ENCODE measurements around the gene P2RX6. TPM values are rescaled to one million over a fixed set of nuclear protein-coding genes. Genes with fewer than 3 reads are reported as not detected.
"Not testable (repeated sequence)": the region's sequence is repeated elsewhere in the genome, so short reads cannot be mapped to it uniquely, and the experiment has no call there.

Gene P2RX6
- total RNA-seq, 1 donor from 2014 or later, result 0.18 TPM

- H3K4me3 Mint-ChIP-seq; H3K9me3 Mint-ChIP-seq; H3K4me1 Mint-ChIP-seq (ENCODE audit: low read depth); DNase-seq (ENCODE audit: low spot score); intact Hi-C loops (cut with micrococcal nuclease); H3K27ac Mint-ChIP-seq; H3K36me3 Mint-ChIP-seq (ENCODE audit: low read depth); H3K27me3 Mint-ChIP-seq (ENCODE audit: insufficient read depth): not testable (repeated sequence)
These were observed 56.8 kb downstream of the P2RX6 start for GRCh38 chr22:21071796-21072195.

GRCh38 chr22:21073023-21073422 is 58.1 kb downstream of the P2RX6 start:
- H3K27me3 Mint-ChIP-seq (ENCODE audit: insufficient read depth), result peaks cover 4% of the 10 kb centered on the region
- H3K36me3 Mint-ChIP-seq (ENCODE audit: low read depth), result no peaks in the 10 kb centered on the region
- H3K4me1 Mint-ChIP-seq (ENCODE audit: low read depth), result no peaks in the 10 kb centered on the region
- H3K4me3 Mint-ChIP-seq, result no peak overlapping the region
- DNase-seq (ENCODE audit: low spot score), result no peak
- H3K27ac Mint-ChIP-seq, result no peak overlapping the region
- intact Hi-C loops (cut with micrococcal nuclease), result no loop called here
- H3K9me3 Mint-ChIP-seq, result no peaks in the 10 kb centered on the region

- no peak for DNase-seq (ENCODE audit: low spot score)
- Mint-ChIP-seq H3K4me1 (ENCODE audit: low read depth) (no peaks in the 10 kb centered on the region), H3K9me3 (no peaks in the 10 kb centered on the region), H3K27ac (no peak overlapping the region), H3K4me3 (no peak overlapping the region), H3K27me3 (ENCODE audit: insufficient read depth) (peaks cover 4% of the 10 kb centered on the region), H3K36me3 (ENCODE audit: low read depth) (no peaks in the 10 kb centered on the region)
- intact Hi-C loops (cut with micrococcal nuclease), result no loop called here
These were observed 58.5 kb downstream of the P2RX6 start for GRCh38 chr22:21073482-21073881.

- DNase-seq (ENCODE audit: low spot score), result no peak
- H3K36me3 Mint-ChIP-seq (ENCODE audit: low read depth), result no peaks in the 10 kb centered on the region
- no peak overlapping the region for H3K4me3 Mint-ChIP-seq
- peaks cover 3% of the 10 kb centered on the region for H3K27me3 Mint-ChIP-seq (ENCODE audit: insufficient read depth)
- H3K27ac Mint-ChIP-seq, result no peak overlapping the region
- H3K9me3 Mint-ChIP-seq, result no peaks in the 10 kb centered on the region
- H3K4me1 Mint-ChIP-seq (ENCODE audit: low read depth), result no peaks in the 10 kb centered on the region
- intact Hi-C loops (cut with micrococcal nuclease), result no loop called here
These were observed 59.2 kb downstream of the P2RX6 start for GRCh38 chr22:21074102-21074715.

GRCh38 chr22:21075516-21076138 is 60.7 kb downstream of the P2RX6 start:
- intact Hi-C loops (cut with micrococcal nuclease), result no loop called here
- Mint-ChIP-seq H3K36me3 (ENCODE audit: low read depth) (no peaks in the 10 kb centered on the region), H3K27me3 (ENCODE audit: insufficient read depth) (peaks cover 2% of the 10 kb centered on the region), H3K27ac (no peak overlapping the region), H3K4me3 (no peak overlapping the region), H3K4me1 (ENCODE audit: low read depth) (no peaks in the 10 kb centered on the region), H3K9me3 (no peaks in the 10 kb centered on the region)
- DNase-seq (ENCODE audit: low spot score), result no peak

GRCh38 chr22:21076912-21077625 is 62.1 kb downstream of the P2RX6 start:
- Mint-ChIP-seq H3K4me1 (ENCODE audit: low read depth) (no peaks in the 10 kb centered on the region), H3K4me3 (no peak overlapping the region), H3K9me3 (no peaks in the 10 kb centered on the region), H3K27me3 (ENCODE audit: insufficient read depth) (peaks cover 2% of the 10 kb centered on the region), H3K27ac (no peak overlapping the region), H3K36me3 (ENCODE audit: low read depth) (no peaks in the 10 kb centered on the region)
- intact Hi-C loops (cut with micrococcal nuclease), result no loop called here
- no peak for DNase-seq (ENCODE audit: low spot score)

Other genes with a start within 250 kb of the P2RX6 start
- gene SERPIND1, start 241.1 kb upstream of the P2RX6 start, total RNA-seq, result not detected in 2 replicates
- gene PI4KA, start 156.4 kb upstream of the P2RX6 start, total RNA-seq, result 80.4 and 84.7 TPM in 2 replicates
- 24.6 and 27.7 TPM in 2 replicates for gene SNAP29, start 156.2 kb upstream of the P2RX6 start, total RNA-seq
- 78.2 and 79.2 TPM in 2 replicates for gene CRKL, start 97.8 kb upstream of the P2RX6 start, total RNA-seq
- 0.88 and 0.93 TPM in 2 replicates for gene AIFM3, start 47.9 kb upstream of the P2RX6 start, total RNA-seq
- 81.9 and 87.5 TPM in 2 replicates for gene LZTR1, start 32.9 kb upstream of the P2RX6 start, total RNA-seq
- gene THAP7, start 13.0 kb upstream of the P2RX6 start, total RNA-seq, result 35.1 and 36.8 TPM in 2 replicates
- gene SLC7A4, start 17.4 kb downstream of the P2RX6 start, total RNA-seq, result not detected in 2 replicates
- gene LRRC74B, start 30.8 kb downstream of the P2RX6 start, total RNA-seq, result not detected in 2 replicates

All from activated T-helper 1 cell treated with anti-CD3 and anti-CD28 coated beads, Interleukin-12 subunit alpha, Interleukin-12 subunit beta, Interleukin-2, Interleukin-4 antibody, amounts not matched to agents 30 ng/mL and 10 ng/mL and 1 ng/mL, durations not matched to agents 14 hours and 24 hours and 36 hours (primary cell).